ENCODE results near the gene PANX3. TPM values are rescaled to one million over a fixed set of nuclear protein-coding genes. Genes with fewer than 3 reads are reported as not detected.

Gene PANX3
- total RNA-seq, 1 donor from 2014 or later, result not detected

DNA sequence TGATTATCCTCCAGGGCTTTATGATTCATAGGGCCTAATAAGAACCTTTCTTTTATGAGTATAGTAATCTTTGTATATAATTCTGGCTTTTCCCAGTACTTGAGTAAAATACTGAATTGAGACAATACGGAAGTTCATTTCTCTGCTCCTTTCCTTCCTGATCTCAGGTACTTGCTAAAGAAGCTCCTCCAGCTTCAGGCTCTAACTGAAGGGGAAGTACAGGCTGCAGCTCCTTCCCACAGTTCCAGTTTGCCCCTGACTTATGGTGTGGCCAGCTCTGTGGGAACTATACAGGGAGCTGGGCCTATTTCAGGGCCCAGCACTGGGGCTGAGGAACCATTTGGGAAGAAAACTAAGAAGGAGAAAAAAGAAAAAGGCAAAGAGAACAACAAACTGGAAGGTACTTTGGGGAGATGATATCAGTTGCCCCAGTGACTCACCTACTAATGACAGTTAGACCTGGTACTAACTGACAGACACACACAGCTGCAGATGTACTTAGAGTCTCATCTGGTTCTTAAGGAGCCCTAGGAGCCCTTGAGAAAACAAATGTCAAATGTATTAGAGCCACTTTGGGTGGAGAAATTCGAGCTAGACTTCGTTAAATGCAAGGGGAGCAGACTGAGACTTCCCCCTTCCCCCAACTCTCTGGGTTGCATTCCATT lies 14.4 kb downstream of the PANX3 start:
- Mint-ChIP-seq H3K27me3 (peaks cover under 1% of the 10 kb centered on the region), H3K4me3 (no peak overlapping the region), H3K4me1 (peaks cover 27% of the 10 kb centered on the region), H3K36me3 (ENCODE audit: low read depth) (peaks cover 59% of the 10 kb centered on the region), H3K9me3 (no peaks in the 10 kb centered on the region), H3K27ac (no peak overlapping the region)
- DNase-seq, result no peak
- ChIA-PET CTCF (no interaction called here), POLR2A (no interaction called here)
- intact Hi-C loops (cut with micrococcal nuclease), result loop anchor here (10.0 kb wide), 2 partner anchors 449 to 891 kb away; no protein-coding TSS in a partner anchor
- no peak for ATAC-seq (ENCODE audit: low read depth)
- TF ChIP-seq, protein P1, sequence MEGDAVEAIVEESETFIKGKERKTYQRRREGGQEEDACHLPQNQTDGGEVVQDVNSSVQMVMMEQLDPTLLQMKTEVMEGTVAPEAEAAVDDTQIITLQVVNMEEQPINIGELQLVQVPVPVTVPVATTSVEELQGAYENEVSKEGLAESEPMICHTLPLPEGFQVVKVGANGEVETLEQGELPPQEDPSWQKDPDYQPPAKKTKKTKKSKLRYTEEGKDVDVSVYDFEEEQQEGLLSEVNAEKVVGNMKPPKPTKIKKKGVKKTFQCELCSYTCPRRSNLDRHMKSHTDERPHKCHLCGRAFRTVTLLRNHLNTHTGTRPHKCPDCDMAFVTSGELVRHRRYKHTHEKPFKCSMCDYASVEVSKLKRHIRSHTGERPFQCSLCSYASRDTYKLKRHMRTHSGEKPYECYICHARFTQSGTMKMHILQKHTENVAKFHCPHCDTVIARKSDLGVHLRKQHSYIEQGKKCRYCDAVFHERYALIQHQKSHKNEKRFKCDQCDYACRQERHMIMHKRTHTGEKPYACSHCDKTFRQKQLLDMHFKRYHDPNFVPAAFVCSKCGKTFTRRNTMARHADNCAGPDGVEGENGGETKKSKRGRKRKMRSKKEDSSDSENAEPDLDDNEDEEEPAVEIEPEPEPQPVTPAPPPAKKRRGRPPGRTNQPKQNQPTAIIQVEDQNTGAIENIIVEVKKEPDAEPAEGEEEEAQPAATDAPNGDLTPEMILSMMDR (IDR thresholded peaks at IDR 0.05), result no peak

DNA sequence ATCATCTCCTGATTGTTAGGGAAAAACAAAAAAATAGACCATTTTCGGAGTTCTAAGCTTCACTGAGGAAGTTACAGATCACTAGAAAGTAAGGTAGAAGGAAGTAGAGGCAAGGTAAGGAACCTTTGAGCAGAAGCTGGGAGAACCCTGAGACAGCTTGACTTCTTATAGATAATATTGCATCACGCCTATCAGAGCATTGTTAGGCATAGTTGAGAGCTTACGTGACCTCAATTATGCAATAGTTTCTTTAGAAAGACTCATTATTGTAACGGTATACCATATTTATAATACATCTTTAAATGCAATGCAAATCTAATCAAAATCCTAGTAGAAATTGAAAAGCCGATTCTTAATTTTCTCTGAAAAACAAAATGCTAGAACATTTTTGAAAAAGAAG lies 16.3 kb downstream of the PANX3 start:
- intact Hi-C loops (cut with micrococcal nuclease), result loop anchor here (10.0 kb wide), 2 partner anchors 447 to 893 kb away; no protein-coding TSS in a partner anchor
- ATAC-seq (ENCODE audit: low read depth), result no peak
- ChIA-PET POLR2A (no interaction called here), CTCF (no interaction called here)
- no peak overlapping the region for H3K4me3 Mint-ChIP-seq
- TF ChIP-seq, protein P1 (IDR thresholded peaks at IDR 0.05), result no peak
- H3K4me1 Mint-ChIP-seq, result peaks cover 21% of the 10 kb centered on the region
- peaks cover 76% of the 10 kb centered on the region for H3K36me3 Mint-ChIP-seq (ENCODE audit: low read depth)
- H3K27ac Mint-ChIP-seq, result no peak overlapping the region
- no peaks in the 10 kb centered on the region for H3K9me3 Mint-ChIP-seq
- DNase-seq, result no peak
- H3K27me3 Mint-ChIP-seq, result no peaks in the 10 kb centered on the region

DNA sequence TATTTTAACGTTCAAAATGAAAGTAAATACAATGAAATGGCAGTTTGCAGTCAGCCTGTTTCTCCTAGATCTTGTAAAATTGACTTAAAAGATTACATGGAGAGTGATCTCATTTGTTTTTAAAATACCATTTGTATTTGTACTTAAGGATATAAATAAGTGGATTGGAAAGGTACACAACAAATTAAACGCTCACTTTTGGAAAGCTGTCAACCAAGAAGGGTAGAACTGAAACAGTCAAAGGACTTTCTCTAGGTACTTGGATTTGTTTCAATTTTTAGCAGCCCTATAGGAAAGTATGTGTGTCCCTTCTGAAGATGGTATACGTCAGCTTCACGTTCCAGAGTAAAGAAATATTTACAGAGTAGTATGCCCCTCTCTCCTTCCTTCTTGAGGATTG lies 18.7 kb downstream of the PANX3 start:
- Mint-ChIP-seq H3K4me1 (peaks cover 7% of the 10 kb centered on the region), H3K9me3 (no peaks in the 10 kb centered on the region), H3K4me3 (no peak overlapping the region), H3K36me3 (ENCODE audit: low read depth) (peaks cover 84% of the 10 kb centered on the region), H3K27me3 (no peaks in the 10 kb centered on the region), H3K27ac (no peak overlapping the region)
- ChIA-PET POLR2A (no interaction called here), CTCF (no interaction called here)
- intact Hi-C loops (cut with micrococcal nuclease), result loop anchor here (10.0 kb wide), 2 partner anchors 445 to 895 kb away; no protein-coding TSS in a partner anchor
- ATAC-seq (ENCODE audit: low read depth) (no peak), DNase-seq (no peak)
- TF ChIP-seq, protein P1 (IDR thresholded peaks at IDR 0.05), result no peak

DNA sequence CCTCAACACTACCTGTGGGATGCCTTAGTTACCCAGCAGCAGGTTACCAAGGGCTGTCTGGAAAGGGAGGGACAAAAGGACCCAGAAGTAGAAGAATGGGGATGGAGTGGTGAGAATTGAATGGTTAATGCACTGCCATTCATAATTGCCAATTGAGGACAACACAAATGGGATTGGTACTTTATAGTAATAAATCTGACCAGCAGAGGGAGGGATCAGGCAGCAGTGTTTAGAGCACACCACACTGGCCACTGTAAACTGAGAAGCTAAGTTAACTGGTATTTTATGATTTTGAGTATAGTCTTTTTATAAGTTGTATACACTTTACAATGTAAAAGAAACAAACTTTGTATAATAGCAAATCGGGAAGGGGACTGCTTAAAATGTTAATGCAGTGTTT lies 22.1 kb downstream of the PANX3 start:
- Mint-ChIP-seq H3K27me3 (no peaks in the 10 kb centered on the region), H3K4me3 (no peak overlapping the region), H3K27ac (no peak overlapping the region), H3K36me3 (ENCODE audit: low read depth) (peaks cover 83% of the 10 kb centered on the region), H3K9me3 (no peaks in the 10 kb centered on the region), H3K4me1 (no peaks in the 10 kb centered on the region)
- ATAC-seq (ENCODE audit: low read depth) (no peak), DNase-seq (no peak)
- ChIA-PET CTCF (no interaction called here), POLR2A (no interaction called here)
- TF ChIP-seq, protein P1 (IDR thresholded peaks at IDR 0.05), result no peak
- intact Hi-C loops (cut with micrococcal nuclease), result no loop called here

DNA sequence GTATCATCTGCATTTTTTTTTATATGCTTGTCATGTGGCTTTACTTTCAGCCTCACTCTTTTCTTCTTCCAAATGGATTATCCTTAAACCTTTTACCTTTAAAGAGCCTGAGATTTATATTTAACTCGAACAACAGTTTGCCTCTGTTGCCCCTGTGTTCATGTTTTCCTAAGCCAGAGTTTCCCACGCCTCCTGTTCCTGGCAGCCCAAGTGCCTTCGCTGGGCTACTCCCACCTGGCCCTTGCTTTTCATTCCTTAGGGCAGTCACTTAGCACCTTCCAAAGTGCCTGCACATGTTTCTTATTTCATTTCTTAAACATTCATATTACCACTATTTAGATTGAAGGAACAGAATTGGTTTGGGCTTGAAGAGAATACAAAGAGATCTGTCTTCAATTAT lies 24.7 kb downstream of the PANX3 start:
- POLR2A ChIA-PET, result no interaction called here
- DNase-seq (no peak), ATAC-seq (ENCODE audit: low read depth) (no peak)
- intact Hi-C loops (cut with micrococcal nuclease), result no loop called here
- H3K4me1 Mint-ChIP-seq, result no peaks in the 10 kb centered on the region
- peaks cover 67% of the 10 kb centered on the region for H3K36me3 Mint-ChIP-seq (ENCODE audit: low read depth)
- H3K9me3 Mint-ChIP-seq, result no peaks in the 10 kb centered on the region
- TF ChIP-seq, protein P1 (IDR thresholded peaks at IDR 0.05), result no peak
- H3K27ac Mint-ChIP-seq, result no peak overlapping the region
- no peaks in the 10 kb centered on the region for H3K27me3 Mint-ChIP-seq
- CTCF ChIA-PET, result interaction anchor here (0.9 kb wide), 1 partner anchor 36 kb away, joined by 3 read pairs; no protein-coding TSS in a partner anchor
- H3K4me3 Mint-ChIP-seq, result no peak overlapping the region
